ENCODE data around the gene SFRP5. TPM values are rescaled to one million over a fixed set of nuclear protein-coding genes. Genes with fewer than 3 reads are reported as not detected.

SFRP5 gene
- total and polyA plus RNA-seq, 4 donors = 3.6 to 15.1 (median 6.5) TPM

DNA sequence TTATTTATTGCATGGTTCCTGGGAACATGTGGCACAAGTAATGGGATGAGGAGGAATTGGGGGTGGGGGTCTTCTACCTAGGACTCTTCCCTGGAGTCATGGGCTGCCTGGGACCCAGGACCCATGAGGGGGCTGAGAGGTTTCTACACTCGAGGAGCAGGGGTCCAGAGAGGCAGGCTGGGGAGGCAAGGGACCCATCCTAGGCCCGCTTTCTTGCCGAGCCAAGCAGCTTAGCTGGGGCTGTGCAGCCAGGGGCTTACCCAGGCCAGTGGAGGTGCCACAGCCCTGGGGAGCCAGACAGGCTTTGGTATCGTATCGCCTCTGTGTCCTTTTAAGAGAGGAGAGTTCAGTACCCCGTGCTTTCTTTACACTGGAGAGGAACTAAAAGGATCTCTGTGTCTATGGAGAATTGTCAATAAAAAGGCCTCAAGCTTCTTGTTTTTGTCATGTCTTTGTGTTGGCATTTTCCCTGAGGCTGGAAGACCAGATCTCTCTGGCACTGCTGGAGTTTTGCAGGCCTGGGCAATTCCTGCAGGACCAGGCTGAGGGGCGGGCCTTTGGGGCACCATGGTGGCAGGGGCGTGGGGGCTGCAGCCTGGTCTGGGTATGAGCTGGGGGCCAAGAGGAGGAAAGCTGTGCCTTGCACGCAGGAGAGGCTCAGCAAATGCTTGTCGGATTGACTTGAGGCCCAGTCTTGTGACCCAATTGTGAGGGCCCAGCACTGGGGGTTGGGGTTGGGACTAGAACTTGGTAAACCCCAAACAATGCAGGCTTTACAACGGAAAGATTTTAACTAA is 11.1 kb downstream of the SFRP5 start:
- Histone ChIP-seq H3K27ac (ENCODE audit: low read depth in 1 of 2, low read length in 2 of 2) (no peak overlapping the region), H3K4me1 (ENCODE audit: control insufficient read depth in 4 of 4, insufficient read depth in 4 of 4, low read length in 3 of 4) (no peaks in the 10 kb centered on the region), H3K9me3 (ENCODE audit: control insufficient read depth in 4 of 4, low read length in 3 of 4) (no peaks in the 10 kb centered on the region), H3K4me3 (ENCODE audit: low read depth in 1 of 3, low read length in 3 of 3) (no peak overlapping the region), H3K9ac (ENCODE audit: low read depth in 1 of 2, low read length in 2 of 2) (no peak overlapping the region), H3K27me3 (ENCODE audit: control insufficient read depth in 4 of 4, insufficient read depth in 4 of 4, low read length in 3 of 4) (no peaks in the 10 kb centered on the region), H3K36me3 (ENCODE audit: control insufficient read depth in 4 of 4, insufficient read depth in 3 of 4, low read depth in 1 of 4, low read length in 3 of 4) (peaks cover 23 to 42% (median 26%) of the 10 kb centered on the region in 4 donors)
- TF ChIP-seq FOXA1 (IDR thresholded peaks at IDR 0.05) = no peak
- TF ChIP-seq GABPA (IDR thresholded peaks at IDR 0.05 in 1 of 2, conservative IDR thresholded peaks at IDR 0.05 in 1 of 2) = no peak
- no peak for TF ChIP-seq RAD21 (IDR thresholded peaks at IDR 0.05)
- TF ChIP-seq JUND (IDR thresholded peaks at IDR 0.05) = no peak
- no peak for TF ChIP-seq FOXA2 (IDR thresholded peaks at IDR 0.05)
- TF ChIP-seq, protein P1, sequence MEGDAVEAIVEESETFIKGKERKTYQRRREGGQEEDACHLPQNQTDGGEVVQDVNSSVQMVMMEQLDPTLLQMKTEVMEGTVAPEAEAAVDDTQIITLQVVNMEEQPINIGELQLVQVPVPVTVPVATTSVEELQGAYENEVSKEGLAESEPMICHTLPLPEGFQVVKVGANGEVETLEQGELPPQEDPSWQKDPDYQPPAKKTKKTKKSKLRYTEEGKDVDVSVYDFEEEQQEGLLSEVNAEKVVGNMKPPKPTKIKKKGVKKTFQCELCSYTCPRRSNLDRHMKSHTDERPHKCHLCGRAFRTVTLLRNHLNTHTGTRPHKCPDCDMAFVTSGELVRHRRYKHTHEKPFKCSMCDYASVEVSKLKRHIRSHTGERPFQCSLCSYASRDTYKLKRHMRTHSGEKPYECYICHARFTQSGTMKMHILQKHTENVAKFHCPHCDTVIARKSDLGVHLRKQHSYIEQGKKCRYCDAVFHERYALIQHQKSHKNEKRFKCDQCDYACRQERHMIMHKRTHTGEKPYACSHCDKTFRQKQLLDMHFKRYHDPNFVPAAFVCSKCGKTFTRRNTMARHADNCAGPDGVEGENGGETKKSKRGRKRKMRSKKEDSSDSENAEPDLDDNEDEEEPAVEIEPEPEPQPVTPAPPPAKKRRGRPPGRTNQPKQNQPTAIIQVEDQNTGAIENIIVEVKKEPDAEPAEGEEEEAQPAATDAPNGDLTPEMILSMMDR (IDR thresholded peaks at IDR 0.05; ENCODE audit: low read depth, low read length, missing input control) = no peak
- TF ChIP-seq, protein P2, sequence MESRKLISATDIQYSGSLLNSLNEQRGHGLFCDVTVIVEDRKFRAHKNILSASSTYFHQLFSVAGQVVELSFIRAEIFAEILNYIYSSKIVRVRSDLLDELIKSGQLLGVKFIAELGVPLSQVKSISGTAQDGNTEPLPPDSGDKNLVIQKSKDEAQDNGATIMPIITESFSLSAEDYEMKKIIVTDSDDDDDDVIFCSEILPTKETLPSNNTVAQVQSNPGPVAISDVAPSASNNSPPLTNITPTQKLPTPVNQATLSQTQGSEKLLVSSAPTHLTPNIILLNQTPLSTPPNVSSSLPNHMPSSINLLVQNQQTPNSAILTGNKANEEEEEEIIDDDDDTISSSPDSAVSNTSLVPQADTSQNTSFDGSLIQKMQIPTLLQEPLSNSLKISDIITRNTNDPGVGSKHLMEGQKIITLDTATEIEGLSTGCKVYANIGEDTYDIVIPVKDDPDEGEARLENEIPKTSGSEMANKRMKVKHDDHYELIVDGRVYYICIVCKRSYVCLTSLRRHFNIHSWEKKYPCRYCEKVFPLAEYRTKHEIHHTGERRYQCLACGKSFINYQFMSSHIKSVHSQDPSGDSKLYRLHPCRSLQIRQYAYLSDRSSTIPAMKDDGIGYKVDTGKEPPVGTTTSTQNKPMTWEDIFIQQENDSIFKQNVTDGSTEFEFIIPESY (IDR thresholded peaks at IDR 0.05) = no peak
- no peak for TF ChIP-seq TAF1 (conservative IDR thresholded peaks at IDR 0.05)
- no peak for TF ChIP-seq EGR1 (IDR thresholded peaks at IDR 0.05; ENCODE audit: low read depth in 2 of 2)
- no peak for TF ChIP-seq NR2F2 (IDR thresholded peaks at IDR 0.05)
- no peak for TF ChIP-seq YY1 (IDR thresholded peaks at IDR 0.05)
- TF ChIP-seq, protein P3, sequence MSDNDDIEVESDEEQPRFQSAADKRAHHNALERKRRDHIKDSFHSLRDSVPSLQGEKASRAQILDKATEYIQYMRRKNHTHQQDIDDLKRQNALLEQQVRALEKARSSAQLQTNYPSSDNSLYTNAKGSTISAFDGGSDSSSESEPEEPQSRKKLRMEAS (IDR thresholded peaks at IDR 0.05) = no peak
- TF ChIP-seq, protein P4, sequence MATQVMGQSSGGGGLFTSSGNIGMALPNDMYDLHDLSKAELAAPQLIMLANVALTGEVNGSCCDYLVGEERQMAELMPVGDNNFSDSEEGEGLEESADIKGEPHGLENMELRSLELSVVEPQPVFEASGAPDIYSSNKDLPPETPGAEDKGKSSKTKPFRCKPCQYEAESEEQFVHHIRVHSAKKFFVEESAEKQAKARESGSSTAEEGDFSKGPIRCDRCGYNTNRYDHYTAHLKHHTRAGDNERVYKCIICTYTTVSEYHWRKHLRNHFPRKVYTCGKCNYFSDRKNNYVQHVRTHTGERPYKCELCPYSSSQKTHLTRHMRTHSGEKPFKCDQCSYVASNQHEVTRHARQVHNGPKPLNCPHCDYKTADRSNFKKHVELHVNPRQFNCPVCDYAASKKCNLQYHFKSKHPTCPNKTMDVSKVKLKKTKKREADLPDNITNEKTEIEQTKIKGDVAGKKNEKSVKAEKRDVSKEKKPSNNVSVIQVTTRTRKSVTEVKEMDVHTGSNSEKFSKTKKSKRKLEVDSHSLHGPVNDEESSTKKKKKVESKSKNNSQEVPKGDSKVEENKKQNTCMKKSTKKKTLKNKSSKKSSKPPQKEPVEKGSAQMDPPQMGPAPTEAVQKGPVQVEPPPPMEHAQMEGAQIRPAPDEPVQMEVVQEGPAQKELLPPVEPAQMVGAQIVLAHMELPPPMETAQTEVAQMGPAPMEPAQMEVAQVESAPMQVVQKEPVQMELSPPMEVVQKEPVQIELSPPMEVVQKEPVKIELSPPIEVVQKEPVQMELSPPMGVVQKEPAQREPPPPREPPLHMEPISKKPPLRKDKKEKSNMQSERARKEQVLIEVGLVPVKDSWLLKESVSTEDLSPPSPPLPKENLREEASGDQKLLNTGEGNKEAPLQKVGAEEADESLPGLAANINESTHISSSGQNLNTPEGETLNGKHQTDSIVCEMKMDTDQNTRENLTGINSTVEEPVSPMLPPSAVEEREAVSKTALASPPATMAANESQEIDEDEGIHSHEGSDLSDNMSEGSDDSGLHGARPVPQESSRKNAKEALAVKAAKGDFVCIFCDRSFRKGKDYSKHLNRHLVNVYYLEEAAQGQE (IDR thresholded peaks at IDR 0.05) = no peak
- TF ChIP-seq SP1 (IDR thresholded peaks at IDR 0.05) = no peak
- no peak for TF ChIP-seq HNF4G (IDR thresholded peaks at IDR 0.05)
- 96% methylated on average over 11 of the region's 11 CpGs for WGBS
- DNase-seq (ENCODE audit: low spot score) = no peak

DNA sequence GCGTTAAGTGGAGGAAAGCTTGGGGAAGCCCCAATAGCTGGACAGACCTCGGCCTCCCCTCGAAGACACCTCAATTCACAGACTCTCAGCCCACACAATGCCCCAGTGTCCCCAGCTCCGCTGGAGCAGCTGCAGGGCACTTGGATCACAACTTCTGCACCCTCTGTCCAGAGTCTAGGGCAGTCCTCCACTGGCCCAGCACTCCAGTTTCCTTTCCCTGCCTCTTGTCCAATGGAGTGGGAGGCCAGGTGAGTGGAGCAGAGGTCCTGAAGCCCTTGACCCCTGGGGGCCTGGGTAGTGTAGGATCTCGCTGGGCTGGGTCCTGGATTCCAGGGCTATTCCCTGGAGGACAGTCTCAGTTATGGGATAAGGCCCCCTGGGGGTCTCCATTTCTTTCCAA is 11.9 kb downstream of the SFRP5 start:
- TF ChIP-seq RAD21 (IDR thresholded peaks at IDR 0.05) (no peak), YY1 (IDR thresholded peaks at IDR 0.05) (no peak), FOXA2 (IDR thresholded peaks at IDR 0.05) (no peak), TAF1 (conservative IDR thresholded peaks at IDR 0.05) (no peak), GABPA (IDR thresholded peaks at IDR 0.05 in 1 of 2, conservative IDR thresholded peaks at IDR 0.05 in 1 of 2) (no peak), RXRA (IDR thresholded peaks at IDR 0.05) (no peak)
- TF ChIP-seq, protein P1 (IDR thresholded peaks at IDR 0.05; ENCODE audit: low read depth, low read length, missing input control) = no peak
- TF ChIP-seq, protein P2 (IDR thresholded peaks at IDR 0.05) = no peak
- WGBS = 87% methylated on average over 5 of the region's 5 CpGs
- Histone ChIP-seq H3K27me3 (ENCODE audit: control insufficient read depth in 4 of 4, insufficient read depth in 4 of 4, low read length in 3 of 4) (no peaks in the 10 kb centered on the region), H3K4me3 (ENCODE audit: low read depth in 1 of 3, low read length in 3 of 3) (no peak overlapping the region), H3K4me1 (ENCODE audit: control insufficient read depth in 4 of 4, insufficient read depth in 4 of 4, low read length in 3 of 4) (no peaks in the 10 kb centered on the region), H3K27ac (ENCODE audit: low read depth in 1 of 2, low read length in 2 of 2) (no peak overlapping the region), H3K36me3 (ENCODE audit: control insufficient read depth in 4 of 4, insufficient read depth in 3 of 4, low read depth in 1 of 4, low read length in 3 of 4) (peaks cover 28 to 49% (median 31%) of the 10 kb centered on the region in 4 donors), H3K9ac (ENCODE audit: low read depth in 1 of 2, low read length in 2 of 2) (no peak overlapping the region), H3K9me3 (ENCODE audit: control insufficient read depth in 4 of 4, low read length in 3 of 4) (no peaks in the 10 kb centered on the region)
- no peak for DNase-seq (ENCODE audit: low spot score)
